NCI-H1417 (cell line): ENCODE measurements around the gene SMC1A.
"Not testable (repeated sequence)": the region's sequence is repeated elsewhere in the genome, so short reads cannot be mapped to it uniquely, and the experiment has no call there.

Experiments
- DNase-seq, 3 experiments: peaks; one replicate each; lab custom pipeline; 2025; lab: John Stamatoyannopoulos, UW

The SMC1A gene

GRCh38 chrX:53422861-53423306 lies 430 bp upstream of the SMC1A start, which contains the start of gene RIBC1:
RIBC1 (plus strand) TSS chrX:53422873; CDS start chrX:53426277, 3,404 bp downstream.
- no peak for DNase-seq

DNA sequence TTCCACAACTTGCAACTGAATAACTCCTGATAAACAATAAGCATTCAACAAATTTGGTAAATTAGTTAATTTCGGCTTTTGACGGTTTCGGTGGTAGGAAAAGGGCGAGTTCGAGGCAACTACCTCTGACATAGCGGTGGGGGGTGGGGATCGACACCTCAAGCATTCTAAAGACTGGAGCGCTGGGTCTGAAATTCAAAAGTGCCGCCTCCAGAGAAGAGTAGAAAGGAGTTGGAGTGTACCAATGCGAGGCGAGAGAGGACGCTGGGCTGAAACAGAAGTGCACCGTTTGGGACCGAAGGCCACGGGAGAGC lies 725 bp downstream of the SMC1A start:
- DNase-seq, result peak; percentile 58 to 95 (median 95)

DNA sequence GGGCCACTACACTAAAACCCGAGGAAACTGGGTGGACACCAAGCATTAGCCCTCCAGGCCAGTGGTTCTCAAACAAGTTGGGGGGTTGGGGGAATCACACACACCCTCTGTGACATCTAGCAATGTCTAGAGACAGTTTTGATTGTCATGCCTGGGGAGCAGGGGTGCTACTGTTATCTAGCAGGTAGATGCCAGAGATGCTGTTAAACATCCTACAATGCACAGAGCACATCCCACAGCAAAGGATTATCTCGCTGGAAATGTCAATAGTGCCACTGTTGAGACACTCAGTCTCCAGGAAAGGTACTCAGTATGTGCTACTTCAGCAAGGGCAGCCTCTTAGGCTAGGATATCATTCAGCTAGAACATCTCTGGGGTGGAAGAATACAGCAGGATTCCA lies 1.3 kb downstream of the SMC1A start:
- peak in 2 of 3 experiments; percentile 26 to 37 for DNase-seq

GRCh38 chrX:53420351-53420750 lies 2.1 kb downstream of the SMC1A start:
- not testable (repeated sequence) for DNase-seq

- DNase-seq, result no peak
Observed at GRCh38 chrX:53412446-53412845, 10.0 kb downstream of the SMC1A start.

- DNase-seq, result no peak
Observed at GRCh38 chrX:53403535-53403934, 18.9 kb downstream of the SMC1A start.

GRCh38 chrX:53398216-53398615 lies 24.2 kb downstream of the SMC1A start:
- no peak for DNase-seq

GRCh38 chrX:53395605-53396298 lies 26.7 kb downstream of the SMC1A start:
- no peak for DNase-seq

DNA sequence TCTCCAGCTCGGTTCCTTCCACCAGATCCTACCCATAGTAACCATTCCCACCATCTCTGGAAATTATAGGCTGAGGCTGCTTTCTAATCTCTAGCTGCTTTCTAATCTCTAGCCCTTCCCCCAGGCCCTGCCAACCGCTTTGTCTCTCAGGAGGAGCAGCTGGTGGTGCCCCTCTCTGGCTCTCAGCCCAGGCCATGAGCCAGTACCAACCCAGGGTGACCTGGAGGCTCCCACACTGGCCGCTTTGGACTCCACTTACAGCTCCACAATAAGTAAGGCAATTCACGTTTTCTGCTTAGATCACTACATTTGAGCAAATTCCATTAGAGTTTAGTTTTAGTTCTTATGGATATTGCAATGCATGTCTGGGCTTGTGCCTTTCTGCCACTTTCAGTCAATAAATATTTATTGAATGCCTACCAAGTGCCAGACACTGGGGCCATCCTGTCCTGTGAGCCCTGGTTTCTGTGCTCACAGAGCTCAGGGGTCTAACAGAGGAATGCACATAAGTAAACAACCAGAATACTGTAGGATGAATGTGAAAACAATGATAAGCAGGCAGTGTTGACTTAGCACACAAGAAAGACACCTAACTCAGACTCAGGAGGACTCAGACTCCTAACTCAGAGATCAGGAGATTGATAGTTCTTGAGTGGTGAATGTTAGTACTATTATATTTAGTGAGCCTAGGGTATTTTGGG lies 38.9 kb downstream of the SMC1A start:
- no peak for DNase-seq

- no peak for DNase-seq
Observed at GRCh38 chrX:53379747-53380146, 42.7 kb downstream of the SMC1A start.

DNA sequence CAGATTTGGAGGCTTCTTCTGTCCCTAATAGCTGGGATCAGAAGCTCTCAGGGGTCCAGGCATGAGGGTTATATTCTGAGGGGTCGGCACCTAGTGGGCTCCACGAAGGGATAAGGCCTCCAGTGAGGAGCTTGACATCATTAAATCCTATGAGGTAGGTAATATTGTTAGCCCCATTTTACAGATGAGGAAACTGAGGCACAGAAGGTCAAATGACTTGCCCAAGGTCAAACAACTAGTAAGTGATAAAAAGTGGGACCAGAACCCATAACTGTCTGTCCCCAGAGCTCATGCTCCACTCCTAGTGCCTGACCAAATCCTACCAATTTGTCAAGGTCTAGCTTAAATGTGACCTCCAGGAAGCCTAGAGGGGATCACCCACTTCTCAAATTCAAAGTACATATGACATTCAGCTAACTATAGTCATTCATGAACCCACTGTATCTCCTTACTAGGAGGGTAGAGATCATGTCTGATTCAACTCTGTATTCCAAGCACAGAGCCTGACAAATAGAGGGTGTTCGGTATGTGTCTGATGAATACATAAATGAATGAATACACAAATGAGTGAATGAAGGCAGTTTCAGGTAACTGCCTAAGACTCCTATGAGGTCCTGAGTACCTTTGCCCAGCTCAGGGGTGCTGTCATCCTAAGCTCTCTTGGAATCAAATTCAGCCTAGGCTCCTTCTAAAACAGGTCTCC lies 43.3 kb downstream of the SMC1A start:
- DNase-seq, result no peak

DNA sequence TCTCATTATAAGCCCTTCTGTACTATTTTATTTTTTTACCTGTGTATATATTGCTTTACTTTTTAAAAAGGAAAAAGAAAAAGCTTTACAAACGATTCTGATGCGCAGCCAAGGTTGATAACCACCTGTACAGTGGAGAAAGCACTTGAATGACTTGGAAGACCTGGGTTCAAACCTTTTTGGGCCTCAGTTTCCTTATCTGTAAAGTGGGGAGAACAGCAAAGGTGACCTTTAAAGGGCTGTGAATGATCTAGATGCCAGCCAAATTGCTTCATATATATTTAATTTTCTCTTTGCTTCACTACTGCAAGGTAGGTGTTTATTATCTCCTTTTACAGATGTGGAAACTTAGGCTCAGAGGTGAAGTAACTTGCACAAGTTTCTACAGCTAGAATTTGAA lies 45.0 kb downstream of the SMC1A start:
- DNase-seq, result no peak

DNA sequence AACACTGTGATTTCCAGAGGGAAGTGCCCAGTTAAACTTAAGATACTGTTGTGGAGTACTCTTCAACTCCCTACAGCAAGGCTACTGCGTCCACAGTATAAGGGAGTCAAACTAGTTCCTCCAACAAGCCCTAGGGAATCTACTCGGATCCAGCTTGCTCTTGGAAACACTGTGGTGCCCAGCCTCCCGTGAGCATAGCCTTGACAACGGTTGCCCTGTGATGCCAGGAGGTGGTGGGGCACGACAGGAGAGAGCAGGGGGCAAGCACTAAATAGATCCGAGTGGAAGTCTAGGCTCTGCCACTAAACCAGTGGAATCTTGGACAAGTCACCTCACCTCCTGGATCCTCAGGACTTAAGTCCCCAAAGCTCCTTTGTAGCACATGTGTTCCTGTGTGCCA lies 45.6 kb downstream of the SMC1A start:
- DNase-seq, result no peak

DNA sequence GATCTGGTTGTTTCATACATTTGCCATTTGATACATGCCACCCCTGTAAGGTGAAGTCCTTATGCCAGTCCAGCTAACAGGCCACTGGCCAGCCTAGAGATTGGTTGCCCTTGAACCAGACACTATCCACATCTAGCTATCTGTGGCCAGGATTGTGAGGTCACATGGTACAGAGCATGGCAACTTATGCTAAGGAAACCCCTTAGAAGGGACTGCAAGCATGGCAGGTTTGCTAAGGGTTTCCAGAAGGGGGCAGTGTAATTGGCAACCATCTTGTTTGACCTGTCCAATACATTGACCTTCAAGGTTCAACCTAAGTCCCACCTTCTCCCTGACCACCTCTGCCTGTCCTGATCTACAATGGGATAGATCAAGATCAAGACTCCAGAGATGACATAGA lies 47.5 kb downstream of the SMC1A start:
- no peak for DNase-seq

GRCh38 chrX:53374222-53374820 lies 48.1 kb downstream of the SMC1A start:
- no peak for DNase-seq

GRCh38 chrX:53373307-53373706 lies 49.1 kb downstream of the SMC1A start:
- DNase-seq, result no peak

DNA sequence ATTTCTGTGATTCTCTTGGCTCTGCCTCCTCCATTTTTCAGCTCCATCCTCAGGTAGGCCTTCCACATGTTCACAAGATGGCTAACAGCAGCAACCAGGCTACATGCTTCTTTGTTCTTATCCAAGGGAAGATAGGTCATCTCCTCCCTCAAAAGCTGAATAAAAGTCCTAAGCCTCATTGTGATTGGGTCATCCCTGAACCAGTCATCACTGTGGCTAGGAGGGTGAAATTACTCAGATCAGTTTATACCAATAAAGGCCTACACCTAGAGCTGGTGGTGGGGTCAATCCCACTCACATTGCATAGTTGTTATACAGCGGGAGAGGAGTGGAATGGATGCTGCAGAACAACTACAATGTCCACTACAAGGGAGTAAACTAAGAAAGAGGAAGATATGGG lies 56.0 kb downstream of the SMC1A start:
- DNase-seq, result not testable (repeated sequence)

DNA sequence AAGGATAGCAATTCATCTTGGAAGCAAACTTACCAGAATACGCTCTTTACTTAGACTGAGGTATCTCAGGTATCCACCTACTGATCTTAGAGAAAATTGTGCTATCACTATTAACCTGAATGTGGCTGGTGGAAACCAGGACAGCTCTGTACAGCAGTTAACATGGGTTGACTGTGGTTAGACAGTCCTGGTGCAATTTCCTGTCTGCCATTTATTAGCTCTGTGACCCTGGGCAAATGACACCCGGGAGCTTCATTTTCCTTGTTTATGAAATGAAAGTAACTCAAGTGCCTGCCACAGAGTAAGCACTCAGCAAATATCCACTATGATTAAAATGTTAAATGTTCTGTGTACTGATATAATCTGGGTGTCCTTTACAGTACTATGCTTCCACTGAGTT lies 60.0 kb downstream of the SMC1A start:
- peak in 1 of 3 experiments; percentile 9 for DNase-seq

DNA sequence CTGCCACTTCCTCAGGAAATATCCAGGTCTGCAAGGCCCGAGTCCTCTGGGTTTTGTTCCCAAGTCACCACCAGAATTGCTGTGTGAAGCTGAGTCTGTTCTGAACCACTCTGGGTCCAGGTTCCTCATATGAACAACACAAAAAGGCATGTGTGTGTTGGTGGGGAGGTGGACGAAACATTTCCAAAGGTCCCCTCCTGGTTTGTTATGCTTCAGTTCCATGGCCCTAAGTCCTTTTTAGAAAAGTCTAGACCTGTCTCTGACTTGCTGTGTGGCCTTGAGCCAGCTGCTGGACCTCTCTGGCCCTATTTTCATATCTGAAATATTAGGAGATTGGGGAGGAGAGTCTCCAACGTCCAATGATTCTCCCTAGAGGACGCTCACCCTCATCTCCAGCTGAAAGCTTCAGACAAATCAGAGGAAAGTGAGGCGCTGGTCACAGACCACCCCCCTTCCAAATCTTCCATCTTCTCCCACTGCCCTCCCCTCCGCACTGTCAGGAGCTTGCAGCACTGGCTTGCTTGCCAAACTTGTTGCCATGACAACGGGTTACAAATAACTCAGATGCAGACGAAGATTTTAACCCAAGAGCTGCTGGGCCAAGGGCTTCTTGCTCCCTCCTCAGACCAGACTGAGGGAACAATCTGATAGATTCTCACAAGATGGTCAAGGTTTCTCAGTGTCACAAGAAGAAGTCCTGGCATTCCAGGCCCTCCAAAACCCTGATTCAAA lies 64.5 kb downstream of the SMC1A start:
- DNase-seq, result peak in 1 of 3 experiments; percentile 13

DNA sequence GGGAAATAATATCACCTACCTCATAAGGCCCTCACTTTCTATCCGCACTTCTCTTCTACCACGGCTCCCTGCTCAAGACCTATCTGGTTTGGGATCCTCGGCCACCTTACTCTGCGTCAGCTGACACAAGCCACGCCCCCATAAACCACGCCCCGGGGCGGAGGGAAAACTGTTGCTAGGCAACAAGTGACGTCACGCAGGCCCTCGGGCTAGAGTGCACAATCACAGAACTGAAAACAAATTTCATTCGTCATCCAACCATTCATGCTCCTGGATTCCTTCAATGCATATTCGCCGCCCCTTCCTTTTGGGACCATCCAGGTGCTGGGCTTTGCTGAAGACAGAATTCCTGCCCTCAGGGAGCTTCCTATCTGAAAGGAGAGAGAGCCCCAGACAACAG lies 66.3 kb downstream of the SMC1A start:
- no peak for DNase-seq

DNA sequence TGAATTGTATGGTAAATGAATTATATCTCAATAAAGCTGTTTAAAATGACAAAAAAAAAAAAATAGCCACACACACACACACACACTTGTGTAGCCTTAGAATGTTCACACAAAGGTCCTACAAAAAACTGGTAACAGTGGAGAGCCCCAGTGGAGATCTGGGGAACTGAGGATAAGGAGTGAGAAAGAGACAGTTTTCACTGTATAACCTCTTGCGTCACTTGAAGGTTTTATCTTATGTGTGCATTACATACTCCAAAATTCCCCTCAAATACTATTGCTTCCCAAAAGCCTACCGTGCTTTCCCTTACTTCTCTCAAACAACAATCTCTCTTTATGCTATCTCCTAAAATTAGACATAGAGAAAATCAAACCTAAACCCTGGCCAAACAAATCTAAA lies 67.8 kb downstream of the SMC1A start:
- no peak for DNase-seq

DNA sequence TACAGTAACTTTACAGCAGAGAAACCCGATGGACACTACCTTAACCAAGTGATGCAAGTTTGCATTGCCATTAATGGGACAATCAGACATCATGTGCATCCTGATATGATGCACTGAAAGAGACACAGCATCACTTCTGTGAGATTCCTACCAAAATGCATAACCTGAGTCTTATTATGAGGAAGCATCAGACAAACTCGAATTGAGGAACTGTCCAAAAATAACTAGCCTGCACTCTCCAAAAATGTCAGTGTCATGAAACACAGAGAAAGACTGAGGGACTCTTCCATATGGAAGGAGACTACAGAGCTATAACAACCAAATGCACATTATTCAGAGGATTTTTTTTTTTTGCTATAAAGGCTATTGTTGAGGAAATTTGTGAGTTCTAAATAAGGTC lies 74.5 kb downstream of the SMC1A start:
- no peak for DNase-seq
